Upper lobe of left lung (tissue), 6 donors: ENCODE results near the gene STBD1. TPM values are rescaled to one million over a fixed set of nuclear protein-coding genes. Genes with fewer than 3 reads are reported as not detected.
A peak's percentile ranks its signal among the peaks of the same experiment; 100 is the strongest.

Source experiments
- ATAC-seq, 2 donors: fragments of 200-7000 bp; cut with Tn5 transposase; one replicate each; pipeline ENCODE4 v1.9.1; 2022; ENCODE audit warnings: mild to moderate bottlenecking in 2 of 2, moderate library complexity in 2 of 2; ENCODE audit not compliant: low FRiP score in 2 of 2
- DNase-seq, 2 donors: peaks; one replicate each; pipeline ENCODE4 v3.0.0-alpha.2; 2019 to 2020
- H3K27ac ChIP-seq, 4 donors: fragments of 200-600 bp; sonication (generic); one replicate each; pipeline ENCODE4 v1.5.1; 2016 to 2019
- H3K27me3 ChIP-seq, 4 donors: fragments of 200-600 bp; sonication (generic); one replicate each; pipeline ENCODE4 v1.5.1; 2017 to 2019
- H3K36me3 ChIP-seq, 4 donors: fragments of 200-600 bp; sonication (generic); one replicate each; pipeline ENCODE4 v1.5.1; 2016 to 2019
- H3K4me1 ChIP-seq, 4 donors: fragments of 200-600 bp; sonication (generic); one replicate each; pipeline ENCODE4 v1.5.1; 2018 to 2019
- H3K4me3 ChIP-seq, 4 donors: fragments of 200-600 bp; sonication (generic); one replicate each; pipeline ENCODE4 v1.5.1; 2017 to 2019; ENCODE audit warnings: mild to moderate bottlenecking in 2 of 4, moderate library complexity in 1 of 4
- H3K9me3 ChIP-seq, 4 donors: fragments of 200-600 bp; sonication (generic); one replicate each; pipeline ENCODE4 v1.5.1; 2018 to 2019
- CTCF ChIP-seq, 6 experiments: fragments of 450-650 bp in 4 of 6; fragments of 200-600 bp in 2 of 6; sonication (generic) in 2 of 6; IDR thresholded peaks; one replicate each; pipeline ENCODE4 v1.5.1; 2016 to 2019; ENCODE audit warnings: antibody characterized with exemption in 6 of 6
- EP300 ChIP-seq, 4 donors: sonication (generic); formaldehyde crosslinking; IDR thresholded peaks; one replicate each; pipeline ENCODE4 v1.5.1; 2017; ENCODE audit warnings: antibody characterized with exemption in 4 of 4, control low read depth in 2 of 4
- POLR2A ChIP-seq, 4 donors: fragments of 450-650 bp; IDR thresholded peaks; one replicate each; pipeline ENCODE4 v1.5.1; 2016 to 2017; ENCODE audit warnings: antibody characterized with exemption in 4 of 4, mild to moderate bottlenecking in 2 of 4
- POLR2AphosphoS5 ChIP-seq, 2 donors: sonication (generic); formaldehyde crosslinking; IDR thresholded peaks; one replicate each; pipeline ENCODE4 v1.5.1; 2017; ENCODE audit warnings: antibody characterized with exemption in 2 of 2
- WGBS, 2 donors: methylation state at CpG; one replicate each; pipeline ENCODE4 v1.1.5; 2017 to 2018; 5-methylcytosine and 5-hydroxymethylcytosine counted together
- total RNA-seq, 6 donors: library from RNA; depleted of rRNA in 4 of 6; stranded (reverse); fragments of >200 nt in 4 of 6; gene quantifications; one replicate each; pipeline versions ENCODE4 v1.1.0 to v1.2.1, GENCODE V29; 2016 to 2021
- donor health status: DM: no; HTN: no; CAD: no; lungs with moderate emphysema.
- donor health status: DM: no; HTN: yes; CAD: no; lungs with severe emphysema.

The STBD1 gene
- total RNA-seq, 6 donors from 2014 or later: 3.6 to 14.2 (median 5.7) TPM

- TF ChIP-seq EP300 (IDR thresholded peaks at IDR 0.05): no peak
- TF ChIP-seq CTCF (IDR thresholded peaks at IDR 0.05): no peak
- TF ChIP-seq POLR2A (IDR thresholded peaks at IDR 0.05): no peak
- TF ChIP-seq POLR2AphosphoS5 (IDR thresholded peaks at IDR 0.05): no peak
- no peaks in the 10 kb centered on the region for H3K4me1 ChIP-seq
- H3K27ac ChIP-seq: no peak overlapping the region
- no peaks in the 10 kb centered on the region for H3K27me3 ChIP-seq
- no peaks in the 10 kb centered on the region for H3K36me3 ChIP-seq
- ATAC-seq: no peak
- H3K4me3 ChIP-seq: no peak overlapping the region
- no peak for DNase-seq
- no peaks in the 10 kb centered on the region for H3K9me3 ChIP-seq
- 76 to 82% methylated on average over 3 of the region's 3 CpGs for WGBS, 2 donors
Measured at GRCh38 chr4:76334885-76335284, 28.4 kb downstream of the STBD1 start.

GRCh38 chr4:76339364-76339763 lies 32.8 kb downstream of the STBD1 start:
- no peak for ATAC-seq
- WGBS, 2 donors: 54 to 63% methylated on average over 2 of the region's 2 CpGs

DNA sequence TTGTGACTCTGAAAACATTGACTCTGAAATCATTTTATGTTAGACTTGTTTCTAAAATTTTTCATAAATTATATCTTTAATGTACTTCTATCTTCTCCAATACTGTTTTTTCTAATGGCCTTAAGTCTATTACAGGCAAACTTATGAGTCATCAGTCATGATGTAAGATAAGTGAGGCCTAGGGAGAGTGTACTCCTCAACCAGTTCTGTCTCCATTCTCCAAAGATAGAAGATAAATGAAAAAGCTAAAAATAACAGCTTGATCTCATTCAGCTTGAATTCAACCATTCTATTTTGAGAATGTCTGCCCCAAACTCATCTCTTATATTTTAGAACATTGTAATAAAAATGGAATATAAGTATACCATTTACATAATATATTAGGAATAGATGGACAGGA lies 34.5 kb downstream of the STBD1 start:
- TF ChIP-seq EP300 (IDR thresholded peaks at IDR 0.05) (no peak), POLR2A (IDR thresholded peaks at IDR 0.05) (no peak), POLR2AphosphoS5 (IDR thresholded peaks at IDR 0.05) (no peak), CTCF (IDR thresholded peaks at IDR 0.05) (no peak)
- H3K4me3 ChIP-seq: no peak overlapping the region
- H3K27ac ChIP-seq: no peak overlapping the region
- no peaks in the 10 kb centered on the region for H3K4me1 ChIP-seq
- no peaks in the 10 kb centered on the region for H3K36me3 ChIP-seq
- H3K9me3 ChIP-seq: no peaks in the 10 kb centered on the region
- DNase-seq: no peak
- no peaks in the 10 kb centered on the region for H3K27me3 ChIP-seq
- ATAC-seq: peak in 1 of 2 donors; percentile 39

More at GRCh38 chr4:76339364-76339763, 32.8 kb downstream of the STBD1 start:
- H3K4me1 ChIP-seq: no peaks in the 10 kb centered on the region
- H3K27ac ChIP-seq: no peak overlapping the region
- TF ChIP-seq EP300 (IDR thresholded peaks at IDR 0.05) (no peak), POLR2AphosphoS5 (IDR thresholded peaks at IDR 0.05) (no peak), CTCF (IDR thresholded peaks at IDR 0.05) (no peak), POLR2A (IDR thresholded peaks at IDR 0.05) (no peak)
- H3K36me3 ChIP-seq: no peaks in the 10 kb centered on the region
- H3K9me3 ChIP-seq: no peaks in the 10 kb centered on the region
- H3K4me3 ChIP-seq: no peak overlapping the region
- DNase-seq: no peak
- H3K27me3 ChIP-seq: no peaks in the 10 kb centered on the region

- 42 to 70% methylated on average over 1 of the region's 1 CpG for WGBS, 2 donors
- Histone ChIP-seq H3K4me1 (no peaks in the 10 kb centered on the region), H3K27ac (no peak overlapping the region), H3K36me3 (no peaks in the 10 kb centered on the region), H3K27me3 (no peaks in the 10 kb centered on the region), H3K4me3 (no peak overlapping the region), H3K9me3 (no peaks in the 10 kb centered on the region)
- peak in 1 of 2 donors; percentile 42 for DNase-seq
- TF ChIP-seq EP300 (IDR thresholded peaks at IDR 0.05): peak; percentile 34 to 76 (median 48)
- TF ChIP-seq POLR2AphosphoS5 (IDR thresholded peaks at IDR 0.05): peak in 1 of 2 donors; percentile 33
- TF ChIP-seq CTCF (IDR thresholded peaks at IDR 0.05): no peak
- no peak for TF ChIP-seq POLR2A (IDR thresholded peaks at IDR 0.05)
- ATAC-seq: peak in 1 of 2 donors; percentile 69
Measured at GRCh38 chr4:76342191-76342590, 35.7 kb downstream of the STBD1 start.

DNA sequence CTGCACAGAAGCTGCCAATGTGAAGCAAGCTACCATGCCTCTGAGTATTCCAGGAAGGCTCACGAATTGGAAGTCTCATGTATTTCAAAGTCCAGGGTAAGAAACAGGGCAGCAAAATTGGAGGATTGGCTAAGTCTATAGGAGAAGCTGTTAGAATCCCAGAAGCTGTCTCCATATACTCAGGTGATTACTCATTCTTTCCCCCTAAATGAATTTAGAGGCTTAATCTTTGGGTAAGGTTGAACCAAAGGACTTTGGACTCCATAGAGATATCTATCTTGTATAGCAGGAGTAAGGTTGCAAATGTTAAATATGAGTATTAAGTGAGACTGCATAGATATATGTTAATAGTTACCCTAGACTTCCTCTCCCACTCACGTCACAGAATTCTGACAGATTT lies 36.3 kb downstream of the STBD1 start:
- Histone ChIP-seq H3K9me3 (peaks cover 0 to 5% (median 0%) of the 10 kb centered on the region in 4 donors), H3K4me1 (no peaks in the 10 kb centered on the region), H3K27ac (no peak overlapping the region), H3K4me3 (no peak overlapping the region), H3K27me3 (no peaks in the 10 kb centered on the region), H3K36me3 (no peaks in the 10 kb centered on the region)
- WGBS, 2 donors: 57 to 75% methylated on average over 2 of the region's 2 CpGs
- ATAC-seq (no peak), DNase-seq (no peak)
- no peak for TF ChIP-seq EP300 (IDR thresholded peaks at IDR 0.05)
